Measurements from ENCODE around the gene TIAM2.
"Not testable (repeated sequence)": the region's sequence is repeated elsewhere in the genome, so short reads cannot be mapped to it uniquely, and the experiment has no call there.

The TIAM2 gene

DNA sequence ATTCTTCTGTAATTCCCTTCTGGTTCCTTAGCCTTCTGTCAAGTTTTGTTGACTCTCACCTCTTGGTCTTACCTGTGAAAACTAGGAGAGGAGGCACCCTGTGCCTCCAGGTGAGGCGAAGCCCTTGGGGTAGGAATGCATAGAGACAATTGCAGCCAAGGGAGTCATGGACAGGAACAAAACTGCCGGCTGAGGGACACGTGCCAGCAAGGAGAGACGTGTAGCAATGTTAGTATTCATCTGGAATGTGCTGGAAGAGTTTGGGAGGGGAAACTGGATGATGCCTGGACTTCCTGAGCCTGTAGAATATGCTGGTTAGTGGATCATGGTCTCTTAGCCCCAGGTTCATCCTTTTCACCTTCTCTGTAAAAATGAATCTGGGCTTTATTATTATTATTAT, 3.9 kb upstream of the TIAM2 start:
- DNase-seq (ENCODE audit: low read depth): no peak

DNA sequence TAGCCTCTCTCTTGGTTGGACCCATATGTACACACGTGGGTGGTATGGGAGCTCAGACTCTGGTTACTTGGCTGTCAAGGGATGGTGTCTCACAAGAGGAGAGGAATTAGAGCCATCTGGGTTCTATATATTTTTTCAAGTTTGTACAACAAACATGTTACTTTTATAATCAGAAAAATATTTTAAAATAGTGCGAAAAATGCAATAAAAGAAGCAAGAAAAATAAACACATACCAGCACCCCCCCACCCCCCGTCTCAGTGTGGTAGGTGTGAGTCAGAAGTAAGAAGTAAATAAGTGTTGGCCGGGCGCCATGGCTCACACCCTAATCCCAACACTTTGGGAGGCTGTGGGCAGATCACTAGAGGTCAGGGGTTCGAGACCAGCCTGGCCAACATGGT, 2.1 kb upstream of the TIAM2 start:
- no peak for DNase-seq (ENCODE audit: low read depth)

- no peak for DNase-seq (ENCODE audit: low read depth)
These were observed 1.4 kb upstream of the TIAM2 start for GRCh38 chr6:154993710-154994109.

GRCh38 chr6:154994836-154995253, 270 bp upstream of the TIAM2 start:
- no peak for DNase-seq (ENCODE audit: low read depth)

GRCh38 chr6:154996016-154996590, 988 bp downstream of the TIAM2 start:
- DNase-seq (ENCODE audit: low read depth): no peak

- DNase-seq (ENCODE audit: low read depth): peak; percentile 63
These were observed 1.8 kb downstream of the TIAM2 start for GRCh38 chr6:154996841-154997311.

DNA sequence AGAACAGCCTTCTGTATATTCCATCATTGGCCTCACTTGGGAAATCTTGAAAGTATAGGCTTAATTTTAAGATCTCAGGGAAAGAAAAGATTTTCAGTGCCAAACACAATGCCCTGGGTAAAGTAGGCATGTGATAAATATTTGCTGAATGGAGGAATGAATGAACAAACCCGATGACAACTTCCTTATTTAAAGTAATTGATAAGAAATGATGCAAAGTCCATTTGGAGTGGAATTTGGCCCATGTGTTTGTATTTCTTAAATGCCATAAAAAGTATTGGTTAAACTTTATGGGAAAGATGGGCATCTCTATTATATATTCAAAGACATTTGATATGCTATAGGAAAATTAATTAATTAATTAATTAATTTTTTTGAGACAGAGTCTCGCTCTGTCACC, 3.7 kb downstream of the TIAM2 start:
- no peak for DNase-seq (ENCODE audit: low read depth)

DNA sequence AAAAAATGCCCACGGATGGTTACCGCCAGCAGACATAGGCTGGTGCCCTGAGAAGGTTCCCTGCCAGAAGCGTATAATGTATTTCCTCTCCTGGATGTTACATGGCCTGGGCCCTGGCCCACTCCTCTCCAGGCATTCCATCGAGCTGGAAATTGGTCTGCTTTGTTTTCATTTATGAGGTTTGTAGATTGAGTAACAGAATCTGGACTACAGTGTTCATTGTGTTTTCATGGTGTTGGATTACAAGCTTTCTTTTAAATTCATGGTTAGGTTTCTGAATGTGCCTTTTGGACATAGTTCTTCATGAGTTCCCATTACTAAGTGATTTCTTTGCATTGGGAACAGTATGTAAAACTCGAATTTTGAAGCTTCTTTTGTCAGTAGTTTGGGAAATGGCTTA, 6.4 kb downstream of the TIAM2 start:
- no peak for DNase-seq (ENCODE audit: low read depth)

DNA sequence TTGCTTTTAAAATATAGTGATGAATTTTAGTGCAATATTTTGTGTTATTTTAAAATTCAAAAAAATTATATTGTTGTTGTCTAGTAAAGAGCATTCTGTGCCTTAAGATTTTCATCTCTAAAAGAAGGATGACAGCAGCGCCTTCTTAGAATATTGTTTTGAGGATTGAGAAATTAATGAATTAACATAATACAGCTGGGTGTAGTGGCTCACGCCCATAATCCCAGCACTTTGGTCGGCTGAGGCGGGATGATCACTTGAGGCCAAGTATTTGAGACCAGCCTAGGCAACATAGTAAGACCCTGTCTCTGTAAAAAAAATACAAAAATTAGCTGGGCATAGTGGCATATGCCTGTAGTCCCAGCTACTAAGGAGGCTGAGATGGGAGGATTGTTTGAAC, 6.8 kb downstream of the TIAM2 start:
- DNase-seq (ENCODE audit: low read depth): no peak

- DNase-seq (ENCODE audit: low read depth): no peak
These were observed 8.4 kb downstream of the TIAM2 start for GRCh38 chr6:155003476-155003875.

DNA sequence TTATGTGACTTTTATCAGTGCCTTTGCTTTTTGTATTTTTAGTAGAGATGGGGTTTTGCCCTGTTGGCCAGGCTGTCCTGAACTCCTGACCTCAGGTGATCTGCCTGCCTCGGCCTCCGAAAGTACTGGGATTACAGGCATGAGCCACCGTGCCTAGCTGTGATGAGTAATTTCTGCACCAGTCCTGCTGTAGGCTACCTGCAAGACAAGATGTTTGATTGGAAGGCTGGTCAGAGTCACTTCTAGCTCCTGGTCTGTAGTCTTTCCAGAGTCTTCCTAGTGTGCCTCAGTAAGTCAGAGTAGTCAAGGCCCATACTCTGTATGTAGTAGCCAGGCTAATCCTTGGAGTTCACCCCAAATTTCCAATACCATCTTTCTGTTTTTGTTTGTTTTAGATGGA, 8.9 kb downstream of the TIAM2 start:
- no peak for DNase-seq (ENCODE audit: low read depth)

GRCh38 chr6:155004576-155005372, 9.7 kb downstream of the TIAM2 start:
- no peak for DNase-seq (ENCODE audit: low read depth)

DNA sequence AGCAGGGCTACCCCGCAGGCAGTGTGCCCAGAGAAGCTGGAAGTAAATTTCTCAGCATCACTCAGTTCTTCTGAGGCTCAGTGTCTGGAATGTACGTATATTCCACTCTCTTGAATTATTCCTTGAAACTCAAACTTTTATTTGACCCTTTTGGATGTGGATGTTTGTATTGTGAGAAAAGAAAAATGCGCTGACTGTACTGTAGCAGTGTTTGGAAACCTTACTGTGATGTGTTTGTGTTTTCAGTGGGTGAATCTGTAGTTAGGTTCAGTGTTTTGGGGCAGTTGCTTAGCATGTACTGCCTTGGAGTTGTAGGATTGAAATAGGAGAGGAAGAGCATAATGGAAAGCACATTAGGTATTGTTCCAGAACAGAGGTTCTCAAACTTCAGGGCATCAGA, 13.5 kb downstream of the TIAM2 start:
- DNase-seq (ENCODE audit: low read depth): no peak

GRCh38 chr6:155010940-155011339, 15.8 kb downstream of the TIAM2 start:
- no peak for DNase-seq (ENCODE audit: low read depth)

GRCh38 chr6:155011809-155012291, 16.7 kb downstream of the TIAM2 start:
- DNase-seq (ENCODE audit: low read depth): no peak

- DNase-seq (ENCODE audit: low read depth): no peak
These were observed 18.4 kb downstream of the TIAM2 start for GRCh38 chr6:155013457-155013876.

DNA sequence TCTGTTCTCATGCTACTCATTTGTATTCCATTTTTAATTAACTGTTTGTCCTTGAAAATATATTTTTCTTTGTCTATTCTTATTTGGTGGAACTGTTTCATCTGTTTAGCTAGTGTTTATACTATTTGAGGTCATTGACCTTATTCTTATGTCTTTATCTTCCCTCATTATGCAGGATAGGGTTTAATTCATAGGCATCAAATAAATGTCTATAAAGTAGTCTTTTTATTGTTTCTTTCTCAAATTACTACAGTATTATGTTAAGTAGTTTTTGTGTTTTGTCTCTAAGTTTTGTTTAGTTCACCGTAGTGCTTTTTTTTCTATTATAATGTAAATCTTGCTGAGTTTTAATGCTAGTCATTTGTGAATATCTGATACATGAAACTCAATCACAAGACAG, 19.0 kb downstream of the TIAM2 start:
- no peak for DNase-seq (ENCODE audit: low read depth)

- DNase-seq (ENCODE audit: low read depth): peak; percentile 41
These were observed 19.7 kb downstream of the TIAM2 start for GRCh38 chr6:155014670-155015300.

DNA sequence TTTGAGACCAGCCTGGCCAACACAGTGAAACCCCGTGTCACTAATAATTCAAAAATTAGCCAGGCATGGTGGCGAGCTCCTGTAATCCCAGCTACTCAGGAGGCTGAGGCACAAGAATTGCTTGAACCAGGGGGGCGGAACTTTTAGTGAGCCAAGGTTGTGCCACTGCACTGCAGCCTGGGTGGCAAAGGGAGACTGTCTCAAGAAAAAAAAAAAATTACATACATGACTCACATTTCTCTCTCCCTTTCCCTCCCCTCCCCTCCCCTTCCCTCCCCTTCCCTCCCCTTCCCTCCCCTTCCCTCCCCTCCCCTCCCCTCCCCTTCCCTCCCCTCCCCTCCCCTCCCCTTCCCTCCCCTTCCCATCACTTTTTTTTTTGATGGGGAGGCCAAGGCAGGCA, 23.3 kb downstream of the TIAM2 start:
- not testable (repeated sequence) for DNase-seq (ENCODE audit: low read depth)

DNA sequence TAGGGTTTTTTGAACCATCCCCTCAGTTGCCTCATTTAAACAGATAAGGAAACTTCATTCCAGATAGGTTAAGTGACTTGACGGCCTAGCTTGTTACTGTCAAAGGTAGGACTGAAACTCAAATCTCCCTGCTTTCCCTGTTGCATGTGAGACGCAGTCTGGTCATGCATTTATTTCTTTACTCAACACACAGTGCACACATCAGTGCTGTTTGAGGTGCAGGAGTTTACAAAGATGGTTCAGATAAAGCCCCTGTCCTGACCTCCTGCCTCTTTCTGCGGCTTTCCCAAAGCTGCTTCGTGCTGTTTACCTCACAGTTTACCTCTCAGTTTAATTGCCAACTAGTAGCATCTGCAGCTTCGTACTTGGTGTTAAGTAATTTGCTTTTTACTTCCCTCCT, 26.6 kb downstream of the TIAM2 start:
- no peak for DNase-seq (ENCODE audit: low read depth)

- DNase-seq (ENCODE audit: low read depth): no peak
These were observed 27.6 kb downstream of the TIAM2 start for GRCh38 chr6:155022721-155023120.

DNA sequence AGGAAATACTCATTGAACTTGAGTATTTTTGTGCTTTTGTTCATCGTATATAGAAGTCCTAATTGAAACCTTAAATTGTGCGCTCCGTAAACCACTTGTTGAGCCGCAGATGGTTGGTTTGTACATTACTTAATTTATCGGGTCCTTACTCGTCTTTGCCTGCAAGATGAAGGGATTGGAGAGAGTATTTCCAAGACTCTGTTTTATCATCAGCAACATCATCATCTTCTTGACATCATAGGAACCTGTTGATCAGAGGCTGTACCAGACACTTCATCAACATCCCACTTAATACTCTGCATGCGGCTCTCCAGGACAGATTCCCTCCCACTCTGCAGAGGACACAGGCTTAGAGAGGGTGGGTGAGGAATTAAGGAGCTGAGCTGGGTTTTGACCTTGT, 28.6 kb downstream of the TIAM2 start:
- DNase-seq (ENCODE audit: low read depth): no peak

GRCh38 chr6:155024391-155025027, 29.4 kb downstream of the TIAM2 start:
- no peak for DNase-seq (ENCODE audit: low read depth)

Measured in amniotic epithelial cell (primary cell).